Stimulated activated naive CD4-positive, alpha-beta T cell treated with Interleukin-2 at 50 U/mL for 16 hours (primary cell): ENCODE data around the gene SOX13.

Experiments used
- DNase-seq: peaks from one replicate; lab custom pipeline; 2025; lab: John Stamatoyannopoulos, UW

SOX13 gene

DNA sequence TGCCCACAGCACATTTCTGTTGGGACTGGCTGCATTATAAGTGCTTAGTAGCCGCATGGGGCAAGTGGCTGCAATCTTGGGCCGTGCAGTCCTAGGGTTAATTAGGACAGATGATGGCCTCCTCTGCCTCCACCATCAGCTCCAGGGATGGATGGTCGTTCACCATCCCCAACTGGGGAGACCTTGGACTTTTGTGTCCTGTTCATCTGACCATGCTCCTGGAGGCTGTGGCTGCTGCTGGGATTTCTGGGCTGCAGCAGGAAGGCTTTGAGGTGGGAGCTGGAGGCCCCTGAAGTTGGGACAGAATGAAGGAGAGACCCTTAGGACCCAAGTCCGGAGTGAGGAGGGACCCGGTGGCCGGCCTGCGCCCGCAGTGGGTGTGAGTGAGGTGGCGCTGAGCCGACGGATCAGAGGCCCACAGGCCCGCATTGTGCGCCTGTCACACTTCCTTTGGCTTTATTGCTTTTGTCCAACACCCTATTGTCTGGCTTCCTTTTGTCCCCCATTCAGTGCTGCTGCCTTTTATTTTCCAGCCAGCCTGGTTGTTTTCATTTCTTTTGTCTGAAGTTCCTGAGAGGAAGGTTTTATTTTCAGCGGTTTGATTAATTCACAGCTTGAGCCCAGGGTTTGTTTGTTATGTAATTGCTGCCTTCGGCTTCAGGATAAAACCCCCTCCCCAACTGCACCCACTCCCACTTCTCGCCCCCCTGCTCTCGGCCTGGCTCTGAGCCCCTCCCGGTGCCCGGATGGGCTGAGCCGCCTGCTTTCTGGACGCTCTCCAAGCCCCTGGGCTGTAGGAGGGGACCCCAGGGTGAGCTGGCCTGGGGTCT lies 35.6 kb downstream of the SOX13 start:
- DNase-seq = no peak

DNA sequence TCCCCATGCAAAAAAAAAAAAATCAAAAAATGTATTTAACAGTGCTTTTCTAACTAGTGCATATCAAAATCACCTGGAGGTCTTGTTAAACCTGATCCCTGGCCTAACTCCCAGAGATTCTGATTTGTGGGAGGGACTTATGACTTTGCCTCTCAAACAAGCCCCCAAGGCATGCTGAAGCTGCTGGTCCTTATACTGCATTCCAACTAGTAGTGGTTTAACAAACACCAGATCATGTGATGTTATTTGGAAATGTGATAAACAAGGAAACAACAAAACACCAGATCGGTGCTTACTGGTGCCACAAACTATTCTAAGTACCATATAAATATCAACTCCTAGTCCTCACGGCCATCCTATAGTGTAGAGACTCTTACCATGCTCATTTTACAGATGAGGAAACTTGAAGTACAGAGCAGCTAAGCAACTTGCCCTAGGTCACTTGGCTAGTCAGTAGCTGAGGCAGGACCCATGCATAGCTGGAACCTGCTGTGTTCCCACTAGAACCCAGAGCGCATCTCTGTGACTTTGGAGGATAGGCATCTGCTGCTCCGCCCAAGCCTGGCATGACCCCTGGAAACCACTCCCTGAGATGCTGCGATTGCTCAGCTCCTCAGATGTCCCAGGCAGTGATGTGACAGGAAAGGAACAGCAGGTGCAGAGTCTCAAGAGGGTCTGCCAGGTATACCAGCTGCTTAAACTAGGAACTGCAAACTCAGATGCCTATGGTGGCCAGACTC lies 38.1 kb downstream of the SOX13 start:
- no peak for DNase-seq

DNA sequence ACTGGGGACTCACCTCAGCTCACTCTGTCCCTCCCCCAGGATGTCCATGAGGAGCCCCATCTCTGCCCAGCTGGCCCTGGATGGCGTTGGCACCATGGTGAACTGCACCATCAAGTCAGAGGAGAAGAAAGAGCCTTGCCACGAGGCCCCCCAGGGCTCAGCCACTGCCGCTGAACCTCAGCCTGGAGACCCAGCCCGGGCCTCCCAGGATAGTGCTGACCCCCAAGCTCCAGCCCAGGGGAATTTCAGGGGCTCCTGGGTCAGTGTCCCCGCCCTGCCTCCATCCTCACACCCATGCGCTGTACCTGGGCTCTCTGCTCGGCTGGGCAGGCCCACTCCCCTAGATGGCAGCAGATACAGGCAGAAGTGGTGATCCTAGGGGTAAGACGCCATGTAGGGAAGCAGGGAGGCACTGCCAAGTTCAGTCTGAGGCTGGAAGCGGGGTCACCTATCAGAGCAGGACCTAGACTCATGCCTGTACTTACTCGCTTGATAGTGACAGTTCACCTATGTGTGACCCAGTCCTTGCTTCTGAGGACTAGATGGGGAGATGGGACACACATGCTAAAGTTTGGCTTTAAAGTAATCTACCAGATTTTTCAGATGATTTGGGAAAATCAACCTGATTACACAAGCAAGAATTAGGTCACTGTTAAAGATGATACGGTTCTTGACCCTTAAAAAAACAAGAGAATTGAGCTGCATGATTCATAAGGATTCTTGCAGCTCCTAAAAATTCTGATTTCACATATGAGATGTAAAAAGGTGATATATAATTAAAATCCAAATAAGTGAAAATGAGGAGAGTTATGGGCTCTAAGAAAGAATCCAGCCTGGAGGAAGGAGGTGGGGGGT lies 40.2 kb downstream of the SOX13 start:
- DNase-seq = no peak

DNA sequence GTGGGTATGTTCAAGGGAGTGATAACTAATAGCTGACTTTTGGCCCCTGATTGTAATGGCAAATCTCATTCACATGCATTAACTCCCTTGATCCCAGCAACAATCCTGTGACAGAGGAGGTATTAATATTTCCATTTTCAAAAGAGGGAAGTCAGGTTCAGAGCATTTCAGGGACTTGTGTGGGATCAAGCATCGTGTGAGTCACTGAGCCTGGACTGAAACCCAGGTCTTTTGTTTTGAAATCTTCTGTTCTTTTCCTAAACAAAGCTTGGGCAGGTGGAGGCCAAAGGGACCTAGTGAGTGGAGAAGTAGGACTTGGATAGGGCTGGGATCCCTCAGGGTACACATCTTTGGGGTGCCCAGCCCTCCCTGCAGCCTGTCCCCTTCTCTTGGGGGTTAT lies 41.0 kb downstream of the SOX13 start:
- DNase-seq = no peak

DNA sequence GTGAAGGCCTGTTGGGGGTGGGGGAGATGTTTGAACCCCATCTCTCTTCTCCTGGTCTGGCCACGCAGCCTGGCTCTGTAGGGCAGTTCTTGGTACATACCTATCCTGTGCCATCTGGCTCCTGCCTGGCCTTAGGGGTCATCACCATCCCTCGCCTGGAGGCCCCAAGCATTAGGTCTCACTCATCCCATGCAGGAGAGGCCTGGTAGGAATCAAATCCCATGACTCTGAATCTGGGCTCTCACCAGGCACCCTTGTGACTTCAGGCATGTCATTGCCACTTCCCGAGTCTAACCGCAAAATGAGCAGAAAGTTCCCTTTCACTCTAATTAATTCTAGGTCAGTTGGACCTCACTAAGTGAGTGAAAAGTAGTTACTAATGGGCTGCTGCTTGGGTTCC lies 41.7 kb downstream of the SOX13 start:
- no peak for DNase-seq

DNA sequence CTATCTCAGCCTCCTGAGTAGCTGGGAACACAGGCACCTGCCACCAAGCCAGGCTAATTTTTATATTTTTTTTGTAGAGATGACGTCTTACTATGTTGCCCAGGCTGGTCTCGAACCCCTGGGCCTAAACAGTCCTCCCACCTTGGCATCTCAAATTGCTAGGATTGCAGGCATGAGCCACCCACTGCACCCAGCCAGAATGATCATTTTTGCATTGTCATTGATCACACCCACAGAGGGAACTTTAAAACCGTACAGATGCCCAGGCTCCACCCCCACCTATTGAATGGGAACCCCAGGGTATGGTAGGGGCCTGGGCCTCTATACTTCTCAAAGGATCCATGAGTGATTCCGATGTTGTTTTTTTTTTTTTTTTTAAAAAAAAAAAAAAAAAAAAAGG lies 42.2 kb downstream of the SOX13 start:
- DNase-seq = no peak

DNA sequence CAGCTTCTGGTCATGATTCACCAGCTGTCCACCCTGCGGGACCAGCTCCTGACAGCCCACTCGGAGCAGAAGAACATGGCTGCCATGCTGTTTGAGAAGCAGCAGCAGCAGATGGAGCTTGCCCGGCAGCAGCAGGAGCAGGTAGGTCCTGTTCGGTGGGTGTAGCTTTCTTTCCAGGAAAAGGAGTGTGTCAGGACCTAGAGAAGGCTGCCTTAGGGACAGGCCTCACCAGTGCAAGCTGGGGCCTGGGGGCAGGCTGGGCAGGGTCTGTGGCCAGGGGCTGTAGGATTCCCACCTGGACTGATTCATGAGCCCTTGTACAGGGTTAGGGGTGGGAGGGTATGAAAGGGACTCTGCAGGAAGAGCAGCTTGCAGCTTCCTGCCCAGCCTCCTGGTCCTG lies 43.6 kb downstream of the SOX13 start:
- no peak for DNase-seq

DNA sequence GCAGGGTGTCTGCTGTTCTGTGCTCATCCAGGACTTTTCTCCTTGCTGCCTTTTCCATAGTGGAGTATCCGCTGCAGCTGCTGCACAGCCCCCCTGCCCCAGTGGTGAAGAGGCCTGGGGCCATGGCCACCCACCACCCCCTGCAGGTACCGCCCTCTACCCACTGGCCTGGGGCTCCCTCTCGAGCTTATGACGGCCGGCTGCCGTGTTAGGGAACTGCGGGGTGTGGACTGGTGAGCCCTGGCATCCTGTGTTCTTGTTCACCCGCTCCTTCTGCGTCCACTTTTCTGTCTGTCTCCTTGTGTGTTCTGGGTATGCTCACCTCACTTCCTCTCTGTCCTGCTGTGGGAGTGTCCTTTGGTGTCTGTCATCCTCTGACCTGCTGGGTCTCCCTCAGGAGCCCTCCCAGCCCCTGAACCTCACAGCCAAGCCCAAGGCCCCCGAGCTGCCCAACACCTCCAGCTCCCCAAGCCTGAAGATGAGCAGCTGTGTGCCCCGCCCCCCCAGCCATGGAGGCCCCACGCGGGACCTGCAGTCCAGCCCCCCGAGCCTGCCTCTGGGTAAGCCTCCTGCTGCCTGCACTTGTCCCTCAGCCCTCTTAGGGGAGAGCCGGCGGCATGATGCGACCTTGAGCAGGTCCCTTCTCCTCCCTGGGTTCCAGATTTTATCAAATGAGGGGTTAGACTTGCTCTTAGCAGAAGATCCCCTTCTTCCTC lies 49.1 kb downstream of the SOX13 start:
- no peak for DNase-seq

DNA sequence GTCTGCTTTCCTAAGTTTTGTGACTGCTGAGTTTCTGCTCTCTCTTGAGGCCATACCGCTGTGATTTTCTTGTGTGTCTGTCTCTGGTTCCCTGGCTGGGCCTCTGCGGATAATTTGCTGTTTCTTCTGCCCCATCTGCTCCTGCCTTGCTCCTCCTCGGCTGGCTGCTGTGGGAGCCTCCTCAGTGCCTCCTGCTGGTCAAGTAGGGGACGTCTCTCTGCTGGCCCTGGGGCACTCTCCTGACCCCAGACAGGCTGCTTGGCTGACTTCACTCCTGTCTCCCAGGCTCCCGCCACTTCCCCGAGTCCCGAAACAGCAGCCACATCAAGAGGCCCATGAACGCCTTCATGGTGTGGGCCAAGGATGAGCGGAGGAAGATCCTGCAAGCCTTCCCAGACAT lies 50.5 kb downstream of the SOX13 start:
- no peak for DNase-seq

DNA sequence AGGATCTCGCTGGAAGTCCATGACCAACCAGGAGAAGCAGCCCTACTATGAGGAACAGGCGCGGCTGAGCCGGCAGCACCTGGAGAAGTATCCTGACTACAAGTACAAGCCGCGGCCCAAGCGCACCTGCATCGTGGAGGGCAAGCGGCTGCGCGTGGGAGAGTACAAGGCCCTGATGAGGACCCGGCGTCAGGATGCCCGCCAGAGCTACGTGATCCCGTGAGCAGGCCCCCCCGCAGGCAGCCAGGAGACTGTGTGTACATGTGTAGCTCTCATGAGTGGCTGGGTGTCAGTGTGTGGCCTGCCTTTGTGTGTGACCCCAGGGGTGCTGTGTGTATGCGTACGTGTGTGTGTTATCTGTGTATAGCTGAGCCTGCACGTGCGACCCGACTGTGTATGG lies 51.7 kb downstream of the SOX13 start:
- no peak for DNase-seq

DNA sequence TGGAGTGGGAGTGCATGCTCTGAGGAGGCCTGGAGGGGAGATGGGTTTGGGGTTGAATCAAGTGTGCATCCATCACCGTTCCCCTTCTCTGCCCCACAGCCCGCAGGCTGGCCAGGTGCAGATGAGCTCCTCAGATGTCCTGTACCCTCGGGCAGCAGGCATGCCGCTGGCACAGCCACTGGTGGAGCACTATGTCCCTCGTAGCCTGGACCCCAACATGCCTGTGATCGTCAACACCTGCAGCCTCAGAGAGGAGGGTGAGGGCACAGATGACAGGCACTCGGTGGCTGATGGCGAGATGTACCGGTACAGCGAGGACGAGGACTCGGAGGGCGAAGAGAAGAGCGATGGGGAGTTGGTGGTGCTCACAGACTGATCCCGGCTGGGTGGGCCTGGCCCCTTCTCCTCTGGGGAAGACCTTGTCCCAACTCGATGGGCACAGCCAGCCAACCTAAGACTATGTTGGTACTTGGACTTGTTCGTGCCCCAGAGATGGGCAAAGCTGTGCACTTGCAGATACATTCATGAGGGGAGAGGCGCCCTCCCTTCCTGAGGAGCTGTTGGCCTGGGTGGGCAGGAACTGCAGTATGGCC lies 52.9 kb downstream of the SOX13 start:
- DNase-seq = no peak

DNA sequence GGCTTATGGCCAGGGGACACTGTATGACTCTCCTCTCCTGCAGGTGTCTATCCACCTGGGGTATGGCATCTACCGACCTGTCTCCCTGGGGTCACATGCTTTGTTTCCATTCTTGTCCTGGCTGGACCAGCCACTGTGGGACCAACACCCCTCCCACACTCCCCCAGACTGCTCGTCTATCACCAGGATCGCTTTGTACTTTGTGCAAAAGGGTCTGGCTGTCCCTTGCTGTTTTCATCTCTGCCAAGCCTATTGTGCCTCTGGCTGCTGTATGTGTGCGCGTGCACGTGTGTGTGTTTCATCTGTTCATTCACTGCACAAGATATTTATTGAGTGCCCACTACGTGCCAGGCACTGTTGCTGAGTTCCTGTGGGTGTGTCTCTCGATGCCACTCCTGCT lies 53.5 kb downstream of the SOX13 start:
- no peak for DNase-seq

DNA sequence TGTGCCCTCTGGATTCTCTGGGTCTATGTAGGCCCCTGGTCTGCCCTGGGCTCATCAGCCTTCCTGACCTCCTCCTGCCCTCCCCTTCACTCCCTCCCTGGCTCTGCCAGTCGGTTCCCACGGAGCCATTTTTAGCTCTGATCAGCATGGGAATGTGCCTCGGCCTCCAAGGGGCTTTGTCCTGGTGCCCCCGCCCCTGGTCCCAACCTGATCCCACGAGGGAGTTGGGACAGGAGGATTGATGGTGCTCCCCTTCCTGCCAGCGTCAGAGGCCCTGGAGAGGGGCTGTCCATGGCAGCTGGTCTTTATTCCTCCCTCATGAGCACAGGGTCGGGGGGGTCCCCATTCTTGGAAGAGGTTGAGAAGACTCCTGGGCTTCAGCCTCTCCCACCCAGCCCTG lies 54.0 kb downstream of the SOX13 start:
- DNase-seq = no peak

DNA sequence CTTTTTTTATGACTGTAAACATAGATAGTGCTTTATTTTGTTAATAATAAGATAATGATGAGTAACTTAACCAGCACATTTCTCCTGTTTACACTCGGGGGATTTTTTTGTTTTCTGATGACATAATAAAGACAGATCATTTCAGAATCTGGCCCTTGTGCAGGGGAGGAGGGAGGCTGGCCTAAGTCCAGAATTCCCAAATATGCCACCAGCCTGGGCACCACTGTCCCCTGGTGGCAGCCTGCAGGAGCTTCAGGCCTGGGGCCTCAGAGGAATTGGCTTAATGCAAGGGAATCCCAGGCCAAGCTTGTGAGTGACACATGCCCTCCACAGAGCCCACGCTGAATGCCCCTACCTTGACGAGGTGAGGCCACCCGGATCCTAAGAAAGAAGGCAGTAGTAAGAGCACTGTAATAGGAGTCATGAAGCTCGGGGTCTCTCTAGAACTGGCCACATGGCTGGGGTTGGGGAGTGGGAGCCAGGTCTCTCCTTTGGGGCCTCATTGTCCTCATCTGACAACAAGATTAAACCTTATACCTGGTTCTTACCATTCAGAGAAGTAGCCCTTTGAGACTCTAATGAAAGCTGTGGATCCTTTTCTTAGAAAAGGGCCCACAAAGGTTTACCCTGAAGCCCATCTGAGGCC lies 54.8 kb downstream of the SOX13 start:
- DNase-seq = no peak

DNA sequence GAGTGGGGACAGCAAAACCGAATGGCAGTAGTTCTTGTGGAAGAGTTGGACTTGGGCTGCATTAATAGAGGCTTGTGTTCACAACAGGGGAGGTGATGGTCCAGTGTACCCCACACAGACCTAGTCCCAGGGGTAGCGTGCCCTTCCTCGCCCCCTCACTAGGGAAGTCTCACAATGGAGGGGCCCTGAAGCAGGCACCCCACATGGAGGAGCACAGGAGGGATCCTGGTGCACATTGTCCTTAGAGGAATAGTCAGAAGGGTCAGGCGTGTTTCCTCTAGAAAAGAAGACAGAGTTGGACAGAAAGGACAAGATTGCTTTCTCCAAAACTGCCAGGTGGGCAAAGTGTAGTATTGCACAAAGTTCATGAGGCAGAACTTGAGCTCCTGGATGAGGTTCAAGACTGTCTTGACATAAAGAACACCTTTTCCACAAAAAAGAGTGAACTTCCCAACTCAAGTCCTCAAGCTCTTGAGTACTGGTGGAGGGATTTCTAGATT lies 55.6 kb downstream of the SOX13 start:
- no peak for DNase-seq

DNA sequence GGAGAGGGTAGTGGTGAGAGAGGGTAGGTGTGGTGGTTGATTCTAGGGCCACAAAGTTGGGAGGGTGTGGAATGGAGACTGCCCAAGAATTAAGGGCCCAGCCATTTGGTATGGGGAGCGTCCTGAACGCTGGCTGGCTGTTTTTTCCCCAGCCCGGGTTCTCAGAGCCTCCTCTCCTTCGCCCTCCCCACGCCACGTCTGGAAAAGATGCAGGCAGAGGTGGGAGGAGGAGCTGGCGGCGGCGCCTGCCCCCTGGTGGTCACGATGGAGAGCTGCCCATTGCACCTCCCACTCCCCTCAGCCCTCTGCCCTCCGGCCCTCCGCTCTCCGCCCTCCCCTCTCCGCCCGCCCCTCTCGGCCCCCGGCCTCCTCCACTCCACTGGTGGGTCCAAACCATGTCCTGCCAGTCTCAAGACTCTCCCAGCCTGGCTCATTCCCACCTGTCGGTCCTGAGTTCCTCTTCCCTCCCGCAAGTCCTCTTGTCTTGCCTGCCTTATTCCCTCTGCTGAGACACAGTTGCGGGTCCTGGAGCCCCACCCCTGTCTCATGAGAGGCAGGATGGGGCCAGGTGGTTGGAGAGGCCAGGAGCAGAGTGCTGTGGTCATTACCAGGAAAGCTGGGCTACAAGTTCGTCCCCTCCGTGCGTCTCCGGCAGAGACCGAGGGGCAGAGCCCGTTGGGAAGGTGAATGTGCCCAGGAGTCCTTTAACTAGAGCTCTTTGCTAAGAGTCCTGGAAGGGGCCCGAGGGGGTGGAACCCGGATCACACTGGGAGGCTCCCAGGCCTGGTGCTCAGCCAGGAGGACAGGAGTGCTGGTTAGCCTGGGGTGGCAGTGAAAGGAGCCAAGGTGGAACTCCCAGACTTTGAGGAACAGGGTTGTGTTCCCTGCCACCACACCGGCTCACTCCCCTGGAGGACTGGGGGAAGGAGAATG lies 56.3 kb downstream of the SOX13 start:
- DNase-seq = peak; percentile 51

DNA sequence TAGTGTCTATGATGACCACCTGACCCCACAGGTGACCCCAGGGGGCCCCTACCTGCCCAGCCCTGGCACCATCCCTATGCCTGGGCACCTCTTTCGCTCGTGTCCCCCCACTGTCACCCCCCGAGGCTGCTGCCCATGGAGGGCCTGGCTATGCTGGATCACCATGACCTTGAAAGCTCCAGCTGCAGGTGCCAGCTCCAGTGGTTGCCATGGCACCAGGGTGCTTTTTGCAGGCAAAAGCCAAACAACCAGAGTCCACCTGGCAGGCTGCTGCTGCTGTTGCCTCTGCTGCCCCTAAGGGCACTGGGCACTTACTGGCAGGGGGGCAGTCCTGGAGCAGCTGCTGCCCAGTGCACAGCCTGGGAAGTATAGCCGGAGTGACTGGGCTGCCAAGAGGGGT lies 57.3 kb downstream of the SOX13 start:
- DNase-seq = no peak

DNA sequence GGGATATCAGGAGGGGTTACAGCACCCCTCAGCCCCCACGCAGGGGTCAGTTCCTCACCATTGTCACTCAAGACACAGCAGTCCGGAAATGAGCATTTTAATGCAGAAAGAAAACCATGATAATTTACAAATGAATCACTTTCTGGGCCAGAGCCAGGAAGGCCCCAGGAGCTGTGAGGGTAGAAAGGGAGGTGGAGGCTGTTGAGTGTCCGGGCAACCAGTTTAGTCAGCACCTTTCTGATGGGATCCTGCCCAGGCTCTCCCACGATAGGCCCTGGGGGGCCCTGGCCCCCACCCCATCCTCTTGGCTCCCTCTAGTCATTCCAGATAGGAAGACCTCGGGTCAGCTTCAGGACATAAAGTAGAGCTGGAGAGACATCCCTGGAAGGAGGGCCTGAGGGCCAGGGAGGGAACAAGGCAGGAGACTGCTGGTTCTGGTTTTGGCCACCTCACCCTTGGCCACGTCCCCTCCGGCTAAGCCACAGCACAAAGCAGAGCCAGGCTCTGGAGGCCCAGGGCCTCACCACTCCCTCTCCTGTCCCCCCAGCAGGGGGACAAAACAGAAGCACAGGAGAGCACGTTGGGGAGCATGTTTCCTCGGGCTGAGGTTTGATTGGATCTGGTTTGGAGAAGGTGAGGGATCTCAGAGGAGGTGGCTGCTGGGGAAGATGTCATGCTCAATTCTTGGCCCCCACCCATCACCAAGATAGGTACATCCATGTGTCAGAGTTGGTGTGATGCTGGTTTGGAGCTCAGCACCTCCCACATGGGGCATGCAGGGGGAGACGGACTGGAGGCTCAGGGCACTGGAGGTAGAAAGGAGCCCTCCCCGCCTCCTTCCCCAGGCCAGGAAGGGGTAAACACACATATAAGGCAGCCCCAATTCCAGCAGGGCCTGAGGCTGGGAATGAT lies 58.3 kb downstream of the SOX13 start:
- DNase-seq = no peak

DNA sequence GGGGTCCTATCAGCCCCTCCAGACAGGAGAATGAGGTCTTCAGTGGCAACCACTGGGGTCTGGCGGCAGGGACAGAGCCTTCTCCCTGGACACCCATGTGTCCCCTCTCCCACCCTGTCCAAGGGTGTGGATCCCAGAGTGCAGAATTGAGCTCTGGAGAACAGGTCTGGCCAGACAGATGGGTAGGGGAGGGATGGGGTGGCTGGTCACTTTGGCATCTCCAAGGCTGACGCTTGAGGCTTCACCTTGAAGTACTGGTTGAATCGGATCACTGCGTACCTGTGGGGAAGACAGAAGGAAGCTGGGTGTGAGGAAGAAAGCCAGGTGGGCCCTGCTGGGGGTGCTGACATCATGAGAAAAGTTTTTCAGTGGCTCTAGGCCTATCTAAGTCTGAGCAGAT lies 59.1 kb downstream of the SOX13 start:
- no peak for DNase-seq
